Left renal pelvis (tissue), 4 donors: Measurements from ENCODE around the gene OPCML. TPM values are rescaled to one million over a fixed set of nuclear protein-coding genes. Genes with fewer than 3 reads are reported as not detected.
A peak's percentile ranks its signal among the peaks of the same experiment; 100 is the strongest.

Experiments used
- DNase-seq, 4 donors: peaks; one replicate each; pipeline ENCODE4 v3.0.0-alpha.2; 2013; ENCODE audit warnings: low read depth in 4 of 4, low spot score in 3 of 4
- polyA plus RNA-seq, 4 donors: library from polyadenylated mRNA; unstranded; fragments of 120-200 nt; gene quantifications; one replicate each; pipeline ENCODE4 v1.2.1, GENCODE V29; 2013; ENCODE audit not compliant: insufficient read length in 4 of 4

The OPCML gene
- polyA plus RNA-seq, 4 donors = 10.1 to 16.1 (median 12.5) TPM

DNA sequence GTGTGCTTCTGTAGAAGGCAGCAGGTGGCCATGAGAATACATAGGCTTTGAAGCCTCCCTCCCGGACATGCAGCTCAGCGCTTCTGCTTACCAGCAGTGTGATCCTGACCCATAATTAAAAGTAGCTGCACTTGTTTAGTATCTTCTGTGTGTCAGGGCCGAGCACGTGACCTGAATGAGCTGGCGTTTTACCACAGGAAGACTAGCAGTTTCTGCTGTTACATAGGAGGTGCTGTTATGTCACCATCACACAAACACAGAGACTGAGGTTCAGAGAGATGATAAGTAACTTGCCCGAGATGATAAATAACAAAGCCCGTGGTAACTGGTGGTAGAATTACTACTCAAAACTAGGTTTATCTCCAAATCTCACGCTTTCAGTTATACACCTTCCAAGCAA lies 329.5 kb downstream of the OPCML start:
- DNase-seq = no peak

DNA sequence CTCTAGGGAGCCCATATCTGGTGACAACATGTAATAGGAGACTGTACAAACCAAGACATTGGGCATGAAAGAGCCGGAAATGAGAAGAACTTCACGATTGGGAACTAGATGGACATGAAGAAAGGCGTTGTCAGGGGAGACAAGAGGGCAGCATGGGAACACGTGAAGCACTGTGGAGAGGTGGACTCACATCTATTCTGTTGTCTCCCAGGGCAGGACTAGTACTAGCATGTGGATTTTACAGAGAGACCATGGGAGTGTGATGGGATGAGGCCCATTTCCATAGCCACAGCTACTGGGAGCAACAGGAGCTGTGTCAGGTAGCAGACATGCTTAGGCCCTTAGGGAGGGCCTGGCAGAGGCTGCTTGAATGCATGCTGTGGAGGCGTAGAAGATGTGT lies 333.9 kb downstream of the OPCML start:
- no peak for DNase-seq

DNA sequence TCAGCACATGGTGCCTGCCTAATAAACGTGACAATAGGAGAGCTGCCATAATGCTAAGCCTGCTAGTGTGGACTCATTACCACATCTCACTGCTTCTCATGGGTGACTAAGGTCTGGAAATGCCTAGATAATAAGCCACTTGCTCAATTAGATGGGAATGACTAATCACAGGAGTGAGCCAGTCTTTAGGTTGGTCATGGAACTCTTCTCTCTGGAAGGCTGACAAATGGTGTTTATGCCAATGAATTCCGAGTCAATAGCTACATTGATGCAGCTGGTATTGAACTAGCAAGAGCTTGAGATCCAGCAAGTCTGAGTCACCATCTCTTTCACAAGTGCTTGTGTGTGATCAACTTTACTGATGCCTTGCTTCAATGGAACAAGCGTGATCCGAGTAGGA lies 334.9 kb downstream of the OPCML start:
- no peak for DNase-seq

DNA sequence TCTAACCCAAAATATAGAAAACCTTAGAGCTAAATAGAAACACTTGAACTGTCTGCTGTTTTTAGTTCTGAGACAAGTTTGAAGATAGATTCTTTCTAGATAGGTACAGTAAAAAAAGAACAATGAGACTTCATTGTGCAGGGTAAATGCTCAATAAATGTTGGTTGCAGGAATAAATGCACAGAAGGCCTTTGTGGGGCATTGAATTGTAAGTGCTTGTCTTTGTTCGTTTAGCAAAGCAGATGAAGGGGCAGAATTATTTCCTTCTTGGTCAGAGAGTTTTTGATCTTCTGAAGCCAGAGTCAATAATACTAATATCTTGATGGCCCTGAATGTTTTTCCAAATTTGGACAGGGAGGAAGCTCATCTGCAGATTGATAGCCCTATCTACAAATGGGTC lies 340.4 kb downstream of the OPCML start:
- no peak for DNase-seq

GRCh38 chr11:133181667-133182066 lies 350.6 kb downstream of the OPCML start:
- DNase-seq = no peak

DNA sequence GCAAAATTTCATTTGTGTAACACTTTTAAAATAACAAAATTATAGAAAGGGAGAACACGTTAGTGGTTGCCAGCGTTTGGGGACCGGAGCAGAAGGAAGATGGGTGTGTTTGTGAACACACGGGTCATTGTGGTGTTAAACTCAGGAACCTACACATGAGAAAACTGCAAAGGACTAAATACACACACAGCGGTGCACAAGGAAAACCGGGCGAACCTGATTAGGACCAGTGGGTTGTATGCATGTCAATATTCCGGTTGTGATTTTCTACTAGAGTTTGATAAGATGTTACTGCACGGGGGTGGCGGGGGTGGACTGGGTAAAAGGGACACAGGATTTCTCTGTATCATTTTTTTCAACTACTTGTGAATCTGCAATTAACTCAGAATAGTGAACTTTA lies 351.2 kb downstream of the OPCML start:
- DNase-seq = no peak

DNA sequence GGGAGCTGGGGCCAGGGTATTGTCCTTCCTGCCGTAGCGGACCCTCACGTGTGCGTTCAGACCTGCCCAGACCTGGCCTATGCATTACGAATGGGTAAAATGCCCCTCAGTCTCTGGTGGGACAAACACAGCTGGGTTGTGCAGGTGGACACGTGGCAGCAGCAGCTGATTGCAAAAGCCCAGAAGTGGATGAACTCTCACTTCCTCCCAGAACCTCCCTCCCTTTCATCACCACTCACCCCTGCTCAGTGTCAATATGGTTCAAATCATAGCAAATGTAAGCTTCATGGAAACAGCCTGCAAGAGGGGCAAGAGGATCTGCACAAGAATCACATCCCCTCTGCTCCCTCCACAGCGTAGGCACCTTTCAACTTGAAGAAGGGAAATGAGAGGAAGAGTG lies 352.1 kb downstream of the OPCML start:
- no peak for DNase-seq

- DNase-seq = no peak
These were observed 355.6 kb downstream of the OPCML start for GRCh38 chr11:133176748-133177147.

DNA sequence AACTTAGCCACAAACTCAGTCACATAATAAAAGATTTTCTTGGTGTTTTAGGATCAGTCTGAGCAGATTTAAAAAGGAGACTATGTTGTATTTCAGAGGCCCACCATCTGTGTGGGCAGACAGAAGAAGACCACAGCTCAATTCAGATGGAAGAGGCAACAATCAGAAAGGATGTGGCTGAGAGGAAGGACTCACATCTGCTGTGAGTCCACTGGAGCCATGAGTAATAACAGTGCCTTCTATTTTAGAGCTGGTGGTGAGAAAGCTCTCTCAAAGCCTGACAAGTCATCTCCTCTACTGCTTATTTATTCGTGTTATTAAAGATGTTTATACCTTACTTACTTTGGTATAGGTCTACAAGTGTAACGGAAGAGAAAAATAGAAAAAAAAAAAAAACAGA lies 357.2 kb downstream of the OPCML start:
- DNase-seq = no peak

DNA sequence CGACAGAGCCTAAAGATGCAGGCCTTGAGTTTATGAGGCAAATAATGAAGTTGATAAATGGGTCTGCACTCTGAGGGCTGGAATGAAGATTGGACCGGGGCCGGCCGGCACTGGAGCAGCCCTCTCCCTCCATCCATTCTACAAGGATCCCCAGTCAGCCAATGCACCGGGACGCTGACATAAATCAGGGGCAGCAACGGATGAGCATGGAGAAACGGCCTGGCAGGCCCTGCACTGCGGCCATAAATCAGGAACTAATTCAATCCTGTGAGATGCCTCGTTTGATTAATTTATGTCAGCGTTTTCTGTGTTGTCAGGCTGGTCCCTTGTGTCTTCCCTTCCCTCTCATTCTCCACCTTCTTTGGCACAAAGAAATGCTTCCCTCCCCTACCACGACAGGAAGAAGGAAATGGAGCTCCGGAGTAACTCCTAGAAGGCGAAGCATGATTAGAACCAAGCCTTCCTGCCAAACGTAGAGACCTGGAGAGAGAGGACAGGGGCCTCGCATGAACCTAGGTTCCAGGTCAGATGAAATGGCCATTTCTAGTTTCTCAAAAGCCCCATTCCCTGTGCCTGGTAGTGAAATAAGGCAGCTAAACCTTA lies 358.4 kb downstream of the OPCML start:
- DNase-seq = peak in 1 of 4 donors; percentile 19

DNA sequence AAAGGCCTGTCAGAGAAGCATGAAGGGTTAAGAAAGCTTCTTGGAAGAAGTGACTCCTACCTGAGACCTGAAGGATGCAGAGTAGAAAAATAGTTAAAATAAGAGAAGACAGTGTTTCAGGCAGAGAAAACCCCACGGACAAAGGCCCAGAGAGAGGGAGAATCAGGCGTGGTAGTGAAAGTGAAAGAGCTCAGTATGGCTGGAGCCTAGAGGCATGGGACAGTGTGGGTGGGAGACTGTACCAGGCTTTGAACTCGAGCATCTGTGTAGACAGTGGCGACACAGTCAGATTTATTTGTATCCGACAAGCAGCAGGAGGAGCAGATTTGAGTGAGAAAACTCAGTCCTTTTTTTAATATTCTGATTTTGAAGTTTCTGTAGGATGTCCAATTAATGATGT lies 360.0 kb downstream of the OPCML start:
- DNase-seq = no peak

GRCh38 chr11:133171374-133171773 lies 360.9 kb downstream of the OPCML start:
- no peak for DNase-seq

GRCh38 chr11:133168016-133168415 lies 364.3 kb downstream of the OPCML start:
- DNase-seq = no peak

DNA sequence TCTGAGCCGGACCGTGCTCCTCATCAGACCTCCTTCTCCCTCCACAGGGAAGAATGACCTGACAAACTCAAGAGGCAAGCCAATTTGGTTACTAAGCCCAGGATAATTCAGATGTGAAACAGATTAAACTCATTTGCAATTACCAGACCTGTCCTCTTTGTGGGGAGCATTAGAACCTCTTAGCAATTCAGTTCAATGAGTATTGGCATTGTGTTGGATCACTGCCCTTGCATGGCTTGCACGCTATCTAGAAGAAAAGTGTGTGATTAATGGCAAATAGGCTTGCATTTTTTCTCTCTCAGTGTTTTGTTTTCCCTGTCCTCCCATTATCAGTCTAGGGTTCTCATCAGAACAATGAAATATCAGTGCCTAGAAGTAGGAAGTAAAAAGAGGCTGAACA lies 365.6 kb downstream of the OPCML start:
- no peak for DNase-seq

DNA sequence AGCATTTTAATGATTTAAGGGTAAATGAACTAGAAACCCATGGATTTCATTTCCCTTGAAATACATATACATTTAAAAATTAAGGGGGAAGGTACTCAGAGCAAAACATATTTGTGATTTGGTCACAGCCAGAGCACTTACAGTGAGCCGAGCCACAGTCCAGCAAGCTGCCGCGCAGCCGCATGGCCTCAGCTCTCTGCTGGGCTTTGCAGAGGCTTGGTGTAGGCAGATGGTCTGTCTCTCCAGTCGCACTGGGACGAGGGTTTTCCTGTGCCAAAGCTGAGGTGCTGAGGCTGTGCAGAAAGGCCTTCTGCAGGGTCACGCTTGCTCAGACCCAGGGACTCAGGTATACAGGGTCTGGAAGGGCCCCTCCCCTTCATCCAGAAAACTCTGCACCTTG lies 367.3 kb downstream of the OPCML start:
- peak in 1 of 4 donors; percentile 15 for DNase-seq

- DNase-seq = peak in 3 of 4 donors; percentile 39 to 46 (median 41)
These were observed 368.6 kb downstream of the OPCML start for GRCh38 chr11:133163463-133164419.

DNA sequence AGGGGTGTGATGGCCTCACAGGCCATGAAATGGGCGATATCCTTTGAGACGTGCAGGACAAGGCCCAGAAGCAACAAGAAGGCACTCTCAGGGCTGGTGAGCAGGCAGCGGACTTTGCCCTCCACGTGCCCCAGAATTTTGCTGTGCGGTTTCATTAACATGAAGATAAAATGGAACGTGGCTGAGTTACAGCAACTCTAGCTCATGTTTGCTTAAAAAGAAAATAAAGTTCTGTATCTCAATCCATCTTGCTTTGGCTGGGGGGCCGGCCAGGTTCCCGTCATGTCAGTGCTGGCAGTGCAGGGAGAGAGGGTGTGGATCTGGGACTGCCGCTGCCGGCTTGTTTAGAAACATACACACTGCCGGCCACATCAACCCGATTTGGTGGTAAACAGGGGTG lies 370.1 kb downstream of the OPCML start:
- no peak for DNase-seq

DNA sequence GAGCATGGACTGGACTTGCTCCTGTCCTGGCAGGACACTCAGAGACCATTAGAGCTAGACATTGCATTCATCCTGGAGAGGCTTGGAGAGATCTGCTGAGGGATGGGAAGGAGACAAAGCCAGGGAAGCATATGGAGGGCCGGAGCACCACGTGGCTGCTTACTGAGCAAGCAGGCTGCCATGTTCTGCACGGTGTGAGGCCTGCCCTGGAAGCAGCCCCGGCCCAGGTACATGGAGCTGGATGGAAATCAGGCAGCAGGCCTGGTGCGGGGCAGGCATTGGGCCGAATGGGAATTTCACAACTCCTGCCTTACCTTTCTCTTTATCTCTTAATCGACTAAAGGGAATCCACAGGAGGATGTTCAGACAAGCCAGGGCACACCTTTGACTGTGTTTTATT lies 371.5 kb downstream of the OPCML start:
- no peak for DNase-seq

- DNase-seq = no peak
These were observed 375.1 kb downstream of the OPCML start for GRCh38 chr11:133156986-133157745.

GRCh38 chr11:133154781-133155180 lies 377.5 kb downstream of the OPCML start:
- no peak for DNase-seq

GRCh38 chr11:133154076-133154475 lies 378.2 kb downstream of the OPCML start:
- DNase-seq = no peak
